H1 (cell line): ENCODE measurements around the gene GALNT7. TPM values are rescaled to one million over a fixed set of nuclear protein-coding genes. Genes with fewer than 3 reads are reported as not detected.

Source experiments
- CTCF ChIA-PET: fragments of 300-600 bp; sonication (Branson Sonifier 250); formaldehyde crosslinking; loops from one replicate; lab custom pipeline; 2021; ENCODE audit not compliant: partially characterized antibody; lab: Charles Lee
- POLR2A ChIA-PET: fragments of 300-600 bp; sonication (Branson Sonifier 250); formaldehyde crosslinking; loops from one replicate; lab custom pipeline; 2021; ENCODE audit warnings: inconsistent platforms; ENCODE audit not compliant: partially characterized antibody; lab: Charles Lee
- DNase-seq, 2 experiments: peaks; one replicate each; pipeline versions ENCODE4 v3.0.0 to v3.0.0-alpha.2; 2010 to 2022; ENCODE audit warnings: low spot score in 2 of 2, low read depth in 1 of 2, mixed read lengths in 1 of 2
- FAIRE-seq: peaks from 2 replicates; lab custom pipeline; 2011; peaks lifted over from hg19 to GRCh38; lab: Jason Lieb, UNC
- H2AFZ ChIP-seq: 2 replicates; pipeline ENCODE4 v1.8.1; 2012; ENCODE audit warnings: low read length, inconsistent platforms
- H2AK5ac ChIP-seq: 2 replicates; pipeline ENCODE4 v1.6.1; 2013; ENCODE audit warnings: low read depth, low read length
- H2BK120ac ChIP-seq: replicated peaks from 2 replicates; pipeline ENCODE3; 2013; ENCODE audit warnings: low read depth, low read length, inconsistent platforms
- H2BK12ac ChIP-seq: 2 replicates; pipeline ENCODE4 v1.6.1; 2013; ENCODE audit warnings: low read depth, low read length
- H2BK15ac ChIP-seq: 2 replicates; pipeline ENCODE4 v1.6.1; 2013; ENCODE audit warnings: low read length
- H2BK20ac ChIP-seq: 2 replicates; pipeline ENCODE4 v1.6.1; 2013; ENCODE audit warnings: low read length
- H2BK5ac ChIP-seq: 2 replicates; pipeline ENCODE4 v1.6.1; 2013; ENCODE audit warnings: low read depth, low read length
- H3K14ac ChIP-seq: 2 replicates; pipeline ENCODE4 v1.6.1; 2013; ENCODE audit warnings: inconsistent platforms; ENCODE audit not compliant: insufficient read length
- H3K18ac ChIP-seq: 2 replicates; pipeline ENCODE4 v1.6.1; 2013; ENCODE audit warnings: low read length; ENCODE audit errors: extremely low read depth
- H3K23ac ChIP-seq: 2 replicates; pipeline ENCODE4 v1.6.1; 2013; ENCODE audit warnings: inconsistent platforms; ENCODE audit not compliant: insufficient read length
- H3K23me2 ChIP-seq: 2 replicates; pipeline ENCODE4 v1.6.1; 2013; ENCODE audit warnings: low read depth, low read length
- H3K27ac ChIP-seq: 2 replicates; pipeline ENCODE4 v1.6.1; 2011; ENCODE audit warnings: low read depth, low read length, inconsistent platforms
- H3K27me3 ChIP-seq, 4 experiments: replicated peaks in 1 of 4; 1 replicate in 1 of 4; 2 replicates in 3 of 4; pipeline versions ENCODE4 v1.6.1 to v1.8.1; 2011 to 2013; ENCODE audit warnings: low read length in 3 of 4, mild to moderate bottlenecking in 3 of 4, inconsistent platforms in 2 of 4, mixed read lengths in 2 of 4, moderate library complexity in 1 of 4; ENCODE audit not compliant: control insufficient read depth in 3 of 4, insufficient read depth in 3 of 4; ENCODE audit errors: extremely low read depth in 1 of 4
- H3K36me3 ChIP-seq, 4 experiments: 2 replicates each; pipeline versions ENCODE4 v1.6.1 to v1.8.1; 2011 to 2013; ENCODE audit warnings: mild to moderate bottlenecking in 4 of 4, low read length in 3 of 4, moderate library complexity in 2 of 4, control low read depth in 1 of 4, inconsistent platforms in 1 of 4; ENCODE audit not compliant: insufficient read depth in 4 of 4, control insufficient read depth in 2 of 4
- H3K4ac ChIP-seq: replicated peaks from 2 replicates; pipeline ENCODE3; 2013; ENCODE audit warnings: low read length, low read depth, mixed read lengths, inconsistent platforms; ENCODE audit not compliant: insufficient read length
- H3K4me1 ChIP-seq, 4 experiments: replicated peaks in 1 of 4; 1 replicate in 1 of 4; 2 replicates in 3 of 4; pipeline versions ENCODE4 v1.6.1 to v1.8.1; 2011 to 2013; ENCODE audit warnings: low read length in 3 of 4, inconsistent platforms in 2 of 4, mixed read lengths in 1 of 4; ENCODE audit not compliant: insufficient read depth in 4 of 4, control insufficient read depth in 3 of 4
- H3K4me2 ChIP-seq, 2 experiments: 2 replicates each; pipeline versions ENCODE4 v1.6.1 to v1.8.1; 2011 to 2013; ENCODE audit warnings: low read depth in 2 of 2, low read length in 2 of 2, control low read depth in 1 of 2, inconsistent platforms in 1 of 2, mild to moderate bottlenecking in 1 of 2; ENCODE audit not compliant: insufficient read depth in 1 of 2
- H3K4me3 ChIP-seq, 4 experiments: fragments of 200-600, 300-600 bp in 1 of 4; sonication (generic), shearing (Covaris generic), sonication (Bioruptor Twin) in 1 of 4; 2 replicates each; pipeline versions ENCODE4 v1.5.1 to v1.8.1; 2011 to 2016; ENCODE audit warnings: low read length in 4 of 4, low read depth in 3 of 4, control low read depth in 2 of 4, inconsistent platforms in 2 of 4, mild to moderate bottlenecking in 2 of 4, mixed read lengths in 1 of 4, moderate library complexity in 1 of 4; ENCODE audit not compliant: insufficient read depth in 2 of 4; ENCODE audit errors: extremely low read depth in 1 of 4
- H3K56ac ChIP-seq: replicated peaks from 2 replicates; pipeline ENCODE3; 2013; ENCODE audit warnings: low read depth, mild to moderate bottlenecking, mixed read lengths, low read length, inconsistent platforms; ENCODE audit not compliant: insufficient read length
- H3K79me1 ChIP-seq: 2 replicates; pipeline ENCODE4 v1.6.1; 2013; ENCODE audit warnings: low read depth, low read length, control low read depth
- H3K79me2 ChIP-seq, 2 experiments: 2 replicates each; pipeline versions ENCODE4 v1.6.1 to v1.8.1; 2012 to 2013; ENCODE audit warnings: low read length in 2 of 2, mild to moderate bottlenecking in 2 of 2, inconsistent platforms in 1 of 2; ENCODE audit not compliant: insufficient read depth in 2 of 2, control insufficient read depth in 1 of 2
- H3K9ac ChIP-seq, 4 experiments: replicated peaks in 1 of 4; 1 replicate in 1 of 4; 2 replicates in 3 of 4; pipeline versions ENCODE4 v1.6.1 to v1.8.1; 2011 to 2013; ENCODE audit warnings: low read depth in 3 of 4, low read length in 3 of 4, control low read depth in 2 of 4, mild to moderate bottlenecking in 2 of 4, moderate library complexity in 2 of 4, inconsistent platforms in 1 of 4; ENCODE audit errors: extremely low read depth in 1 of 4
- H3K9me3 ChIP-seq, 2 experiments: 2 replicates each; pipeline versions ENCODE4 v1.6.1 to v1.8.1; 2012 to 2013; ENCODE audit warnings: mild to moderate bottlenecking in 2 of 2, moderate library complexity in 2 of 2, control low read depth in 1 of 2, inconsistent platforms in 1 of 2, low read depth in 1 of 2, low read length in 1 of 2, mixed read lengths in 1 of 2; ENCODE audit not compliant: insufficient read depth in 2 of 2
- H4K20me1 ChIP-seq, 2 experiments: replicated peaks in 1 of 2; 2 replicates each; pipeline versions ENCODE3 to v1.8.1; 2011 to 2013; ENCODE audit warnings: inconsistent platforms in 2 of 2, low read length in 2 of 2, mild to moderate bottlenecking in 1 of 2; ENCODE audit not compliant: insufficient read depth in 2 of 2, control insufficient read depth in 1 of 2
- H4K5ac ChIP-seq: 2 replicates; pipeline ENCODE4 v1.6.1; 2013; ENCODE audit warnings: low read length, low read depth, mixed read lengths, inconsistent platforms; ENCODE audit not compliant: insufficient read length
- H4K8ac ChIP-seq: 2 replicates; pipeline ENCODE4 v1.8.0; 2013; ENCODE audit warnings: mild to moderate bottlenecking, moderate library complexity, low read length, inconsistent platforms; ENCODE audit not compliant: insufficient read depth; ENCODE audit errors: extremely low read depth
- H4K91ac ChIP-seq: replicated peaks from 2 replicates; pipeline ENCODE3; 2013; ENCODE audit warnings: low read length, mixed read lengths, inconsistent platforms; ENCODE audit not compliant: insufficient read length
- BACH1 ChIP-seq: IDR thresholded peaks from 2 replicates; pipeline ENCODE4 v1.6.1; 2012; ENCODE audit warnings: low read length, improper control_type of control experiment
- CEBPB ChIP-seq: IDR thresholded peaks from 2 replicates; pipeline ENCODE4 v1.6.1; 2012; ENCODE audit warnings: low read depth, low read length
- WGBS, 2 experiments: shearing (Covaris generic) in 1 of 2; methylation state at CpG; one replicate each; pipeline versions ENCODE4 v1.1.6 to v1.1.7; 2013 to 2015; ENCODE audit warnings: low lambda C conversion rate in 2 of 2, mixed read lengths in 2 of 2, inconsistent platforms in 1 of 2, low coverage in 1 of 2, missing lambda C conversion rate in 1 of 2; ENCODE audit not compliant: insufficient replicate concordance in 2 of 2, insufficient coverage in 1 of 2, insufficient read length in 1 of 2; ENCODE audit errors: extremely low coverage in 1 of 2, missing lambda C conversion rate in 1 of 2; 5-methylcytosine and 5-hydroxymethylcytosine counted together
- polyA plus RNA-seq, 7 experiments: library from polyadenylated mRNA; depleted of rRNA in 3 of 7; stranded (reverse) in 5 of 7; unstranded in 2 of 7; fragments of >200 nt in 5 of 7; fragments of 200-250 nt in 2 of 7; gene quantifications; 1 replicate in 5 of 7; 2 replicates in 1 of 7; 4 replicates in 1 of 7; pipeline versions ENCODE4 v1.2.1 to v1.2.3, GENCODE V29; 2011 to 2013; ENCODE audit warnings: missing spikeins in 2 of 7, mixed read lengths in 2 of 7
- total RNA-seq: library from RNA; stranded (reverse); fragmentation: NEBNext Ultra II Directional; extraction: Animal tissue kit (Norgen Biotek cat#: 25700); gene quantifications from 2 replicates; pipeline ENCODE4 v1.2.1, GENCODE V29; 2021

Gene GALNT7
- total and polyA plus RNA-seq, 2 of the 8 experiments (the other 6 are each of a cell fraction or from before 2014, with no cell fraction given), result 22.4 to 85.5 TPM

DNA sequence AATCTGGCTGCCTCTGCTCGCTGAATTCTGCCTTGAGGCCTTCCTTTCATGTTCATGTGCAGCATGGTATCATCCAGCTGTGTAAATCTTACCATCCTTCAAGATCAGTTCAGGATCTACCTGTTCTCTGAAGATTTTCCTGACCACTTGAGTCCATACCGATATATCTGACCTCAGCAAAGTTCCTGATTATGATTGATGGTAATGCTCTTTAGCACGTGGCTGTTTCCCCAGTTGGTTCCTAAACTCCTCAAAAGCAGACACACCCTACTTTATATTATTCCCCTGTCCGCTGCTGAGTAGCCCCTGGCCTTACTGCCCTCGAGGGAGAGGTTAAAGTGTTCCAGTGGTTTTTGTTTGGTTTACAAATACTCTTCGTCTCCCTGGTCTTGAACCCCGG is 20.0 kb downstream of the GALNT7 start:
- POLR2A ChIA-PET, result no interaction called here
- H2BK120ac ChIP-seq, result no peak overlapping the region
- DNase-seq (no peak), FAIRE-seq (no peak)
- H3K36me3 ChIP-seq, result peaks cover 0 to 3% (median 0%) of the 10 kb centered on the region in 4 experiments; a peak in 2 of 8 replicates
- no peak overlapping the region for H3K18ac ChIP-seq
- H2BK12ac ChIP-seq, result no peak overlapping the region
- no peak overlapping the region for H2AFZ ChIP-seq
- no peak overlapping the region for H2BK15ac ChIP-seq
- no peaks in the 10 kb centered on the region; the same call in 1 of the 2 replicates for H3K79me1 ChIP-seq
- H3K4me1 ChIP-seq, result peaks cover 0 to 17% (median 2%) of the 10 kb centered on the region in 4 experiments; a peak in 3 of 7 replicates
- peaks cover 3 to 95% of the 10 kb centered on the region in 2 experiments for H3K79me2 ChIP-seq
- no peak overlapping the region for H3K27ac ChIP-seq
- peaks cover 0 to 3% of the 10 kb centered on the region in 2 experiments for H4K20me1 ChIP-seq
- 93% methylated on average over 7 of the region's 7 CpGs; no CpG with 5 or more reads in 1 of the 2 experiments for WGBS, 2 experiments
- H2AK5ac ChIP-seq, result no peak overlapping the region
- no peak overlapping the region for H3K14ac ChIP-seq
- H3K4me2 ChIP-seq, result no peak overlapping the region
- no peak overlapping the region for H3K4me3 ChIP-seq
- no peak overlapping the region for H2BK20ac ChIP-seq
- no peaks in the 10 kb centered on the region for H3K27me3 ChIP-seq
- H3K23me2 ChIP-seq, result no peaks in the 10 kb centered on the region
- CTCF ChIA-PET, result no interaction called here
- no peak overlapping the region for H2BK5ac ChIP-seq
- H3K9me3 ChIP-seq, result peaks cover 0 to 8% of the 10 kb centered on the region in 2 experiments; a peak in 1 of 4 replicates
- H3K4ac ChIP-seq, result no peak overlapping the region
- H3K56ac ChIP-seq, result no peak overlapping the region
- no peak overlapping the region for H4K5ac ChIP-seq
- H3K23ac ChIP-seq, result no peak overlapping the region
- H3K9ac ChIP-seq, result no peak overlapping the region; a peak in 1 of 7 replicates
- H4K8ac ChIP-seq, result no peak overlapping the region
- H4K91ac ChIP-seq, result no peak overlapping the region
- TF ChIP-seq CEBPB (no peak), BACH1 (no peak)
